ENCODE measurements around the gene AHI1. TPM values are rescaled to one million over a fixed set of nuclear protein-coding genes. Genes with fewer than 3 reads are reported as not detected.

AHI1 gene
- total RNA-seq, 3 donors from 2014 or later (not counting 1 experiment from before 2014, with no cell fraction given) = 24.0 to 40.3 (median 32.4) TPM

DNA sequence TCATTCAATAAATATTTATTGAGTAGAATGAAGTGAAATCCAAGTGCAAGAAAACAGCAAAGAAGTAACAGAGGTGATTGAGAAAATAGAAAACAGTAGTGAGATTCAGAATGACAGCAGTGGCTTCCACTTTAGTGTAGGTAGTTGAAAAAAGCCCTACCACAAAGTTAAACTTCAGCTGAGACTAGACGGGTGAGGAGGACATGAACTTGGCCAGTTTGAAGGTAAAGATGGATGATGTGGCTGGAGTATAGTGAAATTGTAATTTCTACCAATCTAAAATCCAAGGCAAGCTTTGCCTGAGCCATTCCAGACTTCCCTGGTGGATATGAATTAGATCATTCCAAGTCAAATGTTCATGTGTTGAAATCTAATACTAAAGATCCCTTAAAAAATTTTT lies 32.6 kb upstream of the AHI1 start:
- Mint-ChIP-seq H3K27me3 (ENCODE audit: low read depth in 2 of 2) (no peaks in the 10 kb centered on the region), H3K4me3 (no peak overlapping the region), H3K9me3 (no peaks in the 10 kb centered on the region), H3K4me1 (no peaks in the 10 kb centered on the region), H3K27ac (no peak overlapping the region), H3K36me3 (no peaks in the 10 kb centered on the region)
- DNase-seq = no peak
- H3K9me3 ChIP-seq (ENCODE audit: control insufficient read depth, insufficient read depth, low read length) = no peaks in the 10 kb centered on the region
- no peaks in the 10 kb centered on the region for H3K36me3 ChIP-seq (ENCODE audit: control insufficient read depth, insufficient read depth, low read length)
- no peak overlapping the region for H3K4me3 ChIP-seq (ENCODE audit: low read length)
- no peaks in the 10 kb centered on the region for H3K27me3 ChIP-seq (ENCODE audit: control insufficient read depth, insufficient read depth, low read length)
- peaks cover 7% of the 10 kb centered on the region for H3K4me1 ChIP-seq (ENCODE audit: control insufficient read depth, insufficient read depth, low read length)
- TF ChIP-seq, protein P1, sequence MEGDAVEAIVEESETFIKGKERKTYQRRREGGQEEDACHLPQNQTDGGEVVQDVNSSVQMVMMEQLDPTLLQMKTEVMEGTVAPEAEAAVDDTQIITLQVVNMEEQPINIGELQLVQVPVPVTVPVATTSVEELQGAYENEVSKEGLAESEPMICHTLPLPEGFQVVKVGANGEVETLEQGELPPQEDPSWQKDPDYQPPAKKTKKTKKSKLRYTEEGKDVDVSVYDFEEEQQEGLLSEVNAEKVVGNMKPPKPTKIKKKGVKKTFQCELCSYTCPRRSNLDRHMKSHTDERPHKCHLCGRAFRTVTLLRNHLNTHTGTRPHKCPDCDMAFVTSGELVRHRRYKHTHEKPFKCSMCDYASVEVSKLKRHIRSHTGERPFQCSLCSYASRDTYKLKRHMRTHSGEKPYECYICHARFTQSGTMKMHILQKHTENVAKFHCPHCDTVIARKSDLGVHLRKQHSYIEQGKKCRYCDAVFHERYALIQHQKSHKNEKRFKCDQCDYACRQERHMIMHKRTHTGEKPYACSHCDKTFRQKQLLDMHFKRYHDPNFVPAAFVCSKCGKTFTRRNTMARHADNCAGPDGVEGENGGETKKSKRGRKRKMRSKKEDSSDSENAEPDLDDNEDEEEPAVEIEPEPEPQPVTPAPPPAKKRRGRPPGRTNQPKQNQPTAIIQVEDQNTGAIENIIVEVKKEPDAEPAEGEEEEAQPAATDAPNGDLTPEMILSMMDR (IDR thresholded peaks at IDR 0.05) = no peak
- intact Hi-C loops (cut with micrococcal nuclease) = loop anchor here (10.0 kb wide), 1 partner anchor 125 kb away; no protein-coding TSS in a partner anchor
- H3K27ac ChIP-seq (ENCODE audit: low read length) = no peak overlapping the region
- no peak for ATAC-seq
- WGBS (ENCODE audit: insufficient coverage) = 100% methylated on average over 1 of the region's 1 CpG

DNA sequence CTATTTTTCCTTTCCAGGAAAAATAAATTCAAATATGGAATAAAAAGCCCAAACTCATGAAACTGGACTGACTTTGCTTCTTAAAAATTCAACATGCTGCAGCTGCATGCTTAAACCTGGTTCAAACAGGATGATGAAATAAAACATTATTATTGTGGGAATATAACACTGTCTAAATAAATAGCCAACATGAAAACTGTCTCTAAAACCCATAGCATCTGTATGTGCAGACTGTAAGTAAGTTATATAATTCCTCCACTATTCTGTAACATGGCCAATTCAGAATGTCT lies 30.4 kb upstream of the AHI1 start:
- Histone ChIP-seq H3K4me3 (ENCODE audit: low read length) (no peak overlapping the region), H3K36me3 (ENCODE audit: control insufficient read depth, insufficient read depth, low read length) (no peaks in the 10 kb centered on the region), H3K4me1 (ENCODE audit: control insufficient read depth, insufficient read depth, low read length) (peaks cover 7% of the 10 kb centered on the region), H3K9me3 (ENCODE audit: control insufficient read depth, insufficient read depth, low read length) (no peaks in the 10 kb centered on the region), H3K27ac (ENCODE audit: low read length) (no peak overlapping the region), H3K27me3 (ENCODE audit: control insufficient read depth, insufficient read depth, low read length) (no peaks in the 10 kb centered on the region)
- intact Hi-C loops (cut with micrococcal nuclease) = no loop called here
- Mint-ChIP-seq H3K36me3 (no peaks in the 10 kb centered on the region), H3K4me3 (no peak overlapping the region), H3K27ac (no peak overlapping the region), H3K9me3 (no peaks in the 10 kb centered on the region), H3K4me1 (peaks cover 0 to 7% of the 10 kb centered on the region in 2 donors), H3K27me3 (ENCODE audit: low read depth in 2 of 2) (no peaks in the 10 kb centered on the region)
- ATAC-seq (no peak), DNase-seq (no peak)
- TF ChIP-seq, protein P1 (IDR thresholded peaks at IDR 0.05) = no peak

DNA sequence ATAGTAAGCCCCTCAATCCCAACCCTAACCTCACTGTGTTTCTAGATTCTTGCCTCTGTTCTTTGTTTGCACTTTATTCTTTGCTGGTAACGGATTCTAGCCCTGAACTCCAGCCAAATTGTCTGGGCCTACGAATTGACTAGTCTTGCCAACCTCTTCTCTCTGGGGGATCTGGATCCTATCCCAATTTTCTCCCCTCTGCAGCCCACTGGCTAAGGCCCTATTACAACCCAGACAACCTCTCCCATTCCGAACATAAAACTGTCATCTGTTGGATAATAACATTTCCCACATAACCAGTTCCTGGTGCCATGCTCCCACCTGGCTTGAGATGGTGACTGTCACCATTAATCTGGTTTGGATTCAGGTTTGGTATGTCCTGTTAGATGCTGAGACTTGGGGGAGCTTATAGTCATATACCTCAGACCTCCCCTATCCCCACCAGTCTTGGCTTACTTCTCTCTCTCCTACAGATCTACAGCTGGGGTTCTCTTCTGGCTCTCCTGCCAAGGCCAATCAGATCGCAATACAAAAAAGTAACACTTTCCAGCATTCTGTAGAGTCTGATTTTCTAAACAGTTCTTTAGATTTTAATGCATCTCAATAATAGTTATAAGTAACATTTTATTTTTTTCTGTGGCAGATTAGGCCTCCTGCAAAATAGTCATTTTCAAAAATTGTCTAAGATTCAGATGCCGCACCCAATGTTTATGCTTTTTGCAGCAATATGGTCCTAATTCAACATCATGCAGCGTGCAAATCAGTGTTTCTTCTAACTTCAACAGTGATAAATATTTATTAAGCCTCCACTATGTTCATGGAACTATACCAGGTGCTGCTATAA lies 29.8 kb upstream of the AHI1 start:
- Mint-ChIP-seq H3K4me3 (no peak overlapping the region), H3K27me3 (ENCODE audit: low read depth in 2 of 2) (no peaks in the 10 kb centered on the region), H3K36me3 (no peaks in the 10 kb centered on the region), H3K27ac (no peak overlapping the region), H3K4me1 (peaks cover 0 to 7% of the 10 kb centered on the region in 2 donors), H3K9me3 (no peaks in the 10 kb centered on the region)
- Histone ChIP-seq H3K9me3 (ENCODE audit: control insufficient read depth, insufficient read depth, low read length) (no peaks in the 10 kb centered on the region), H3K4me3 (ENCODE audit: low read length) (no peak overlapping the region), H3K27me3 (ENCODE audit: control insufficient read depth, insufficient read depth, low read length) (no peaks in the 10 kb centered on the region), H3K4me1 (ENCODE audit: control insufficient read depth, insufficient read depth, low read length) (peaks cover 5% of the 10 kb centered on the region), H3K36me3 (ENCODE audit: control insufficient read depth, insufficient read depth, low read length) (no peaks in the 10 kb centered on the region), H3K27ac (ENCODE audit: low read length) (no peak overlapping the region)
- DNase-seq (no peak), ATAC-seq (no peak)
- intact Hi-C loops (cut with micrococcal nuclease) = no loop called here
- TF ChIP-seq, protein P1 (IDR thresholded peaks at IDR 0.05) = no peak
- over 99% methylated on average over 6 of the region's 6 CpGs for WGBS (ENCODE audit: insufficient coverage)

DNA sequence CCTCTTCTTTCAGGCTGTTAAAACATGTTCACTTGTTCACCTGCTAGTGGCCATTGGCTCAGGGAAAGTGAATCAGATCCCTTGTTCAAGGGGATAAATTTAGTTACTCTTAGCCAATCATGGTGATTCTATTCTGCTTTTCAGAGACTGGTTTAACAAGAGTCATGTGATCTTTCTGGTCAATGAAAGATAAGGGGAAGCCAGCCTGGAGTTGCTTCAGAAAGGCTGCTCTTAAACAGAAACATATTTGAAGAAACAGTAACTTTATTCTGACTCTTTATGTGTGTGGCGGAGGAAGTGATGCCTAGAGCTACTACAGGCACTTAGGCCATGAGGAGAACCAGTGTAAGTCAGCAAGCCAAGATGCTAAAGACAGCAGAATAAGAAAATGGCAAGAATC lies 28.1 kb upstream of the AHI1 start:
- Mint-ChIP-seq H3K4me3 (no peak overlapping the region), H3K27me3 (ENCODE audit: low read depth in 2 of 2) (no peaks in the 10 kb centered on the region), H3K27ac (no peak overlapping the region), H3K9me3 (no peaks in the 10 kb centered on the region), H3K36me3 (no peaks in the 10 kb centered on the region), H3K4me1 (peaks cover 0 to 7% of the 10 kb centered on the region in 2 donors)
- Histone ChIP-seq H3K4me1 (ENCODE audit: control insufficient read depth, insufficient read depth, low read length) (no peaks in the 10 kb centered on the region), H3K27ac (ENCODE audit: low read length) (no peak overlapping the region), H3K27me3 (ENCODE audit: control insufficient read depth, insufficient read depth, low read length) (no peaks in the 10 kb centered on the region), H3K4me3 (ENCODE audit: low read length) (no peak overlapping the region), H3K36me3 (ENCODE audit: control insufficient read depth, insufficient read depth, low read length) (no peaks in the 10 kb centered on the region), H3K9me3 (ENCODE audit: control insufficient read depth, insufficient read depth, low read length) (no peaks in the 10 kb centered on the region)
- 100% methylated on average over 1 of the region's 1 CpG for WGBS (ENCODE audit: insufficient coverage)
- intact Hi-C loops (cut with micrococcal nuclease) = no loop called here
- TF ChIP-seq, protein P1 (IDR thresholded peaks at IDR 0.05) = no peak
- DNase-seq (no peak), ATAC-seq (no peak)
